GM18861 (cell line): ENCODE measurements around the gene MESD.

Experiments
- ATAC-seq: cut with Tn5 transposase; IDR thresholded peaks from one replicate; pipeline ENCODE4 v1.9.1; 2021; ENCODE audit not compliant: unreplicated experiment

Gene MESD

GRCh38 chr15:80940851-80941250 lies 48.8 kb downstream of the MESD start:
- no peak for ATAC-seq

GRCh38 chr15:80940331-80940730 lies 49.3 kb downstream of the MESD start:
- no peak for ATAC-seq

- ATAC-seq = no peak
Observed at GRCh38 chr15:80939216-80939615, 50.4 kb downstream of the MESD start.

- no peak for ATAC-seq
Observed at GRCh38 chr15:80937718-80938117, 51.9 kb downstream of the MESD start.

- ATAC-seq = no peak
Observed at GRCh38 chr15:80936288-80937078, 53.1 kb downstream of the MESD start.

GRCh38 chr15:80934761-80935221 lies 54.8 kb downstream of the MESD start:
- ATAC-seq = no peak

GRCh38 chr15:80932989-80933388 lies 56.6 kb downstream of the MESD start:
- no peak for ATAC-seq

- ATAC-seq = no peak
Observed at GRCh38 chr15:80932513-80932815, 57.2 kb downstream of the MESD start.

- ATAC-seq = no peak
Observed at GRCh38 chr15:80931721-80932512, 57.7 kb downstream of the MESD start.

GRCh38 chr15:80931191-80931590 lies 58.4 kb downstream of the MESD start:
- no peak for ATAC-seq

GRCh38 chr15:80929689-80930088 lies 59.9 kb downstream of the MESD start:
- ATAC-seq = no peak

GRCh38 chr15:80929225-80929624 lies 60.4 kb downstream of the MESD start:
- no peak for ATAC-seq

GRCh38 chr15:80926126-80926525 lies 63.5 kb downstream of the MESD start:
- ATAC-seq = no peak

- ATAC-seq = no peak
Observed at GRCh38 chr15:80925597-80926059, 64.0 kb downstream of the MESD start.

GRCh38 chr15:80924278-80924677 lies 65.3 kb downstream of the MESD start:
- ATAC-seq = no peak

- no peak for ATAC-seq
Observed at GRCh38 chr15:80923668-80924067, 66.0 kb downstream of the MESD start.

GRCh38 chr15:80921736-80922410 lies 67.7 kb downstream of the MESD start:
- ATAC-seq = no peak

- ATAC-seq = no peak
Observed at GRCh38 chr15:80920271-80920699, 69.3 kb downstream of the MESD start.

- ATAC-seq = no peak
Observed at GRCh38 chr15:80918196-80918783, 71.3 kb downstream of the MESD start.

GRCh38 chr15:80916056-80916455 lies 73.6 kb downstream of the MESD start:
- ATAC-seq = no peak

- ATAC-seq = no peak
Observed at GRCh38 chr15:80915472-80915871, 74.1 kb downstream of the MESD start.
